GM19351 (cell line): Measurements from ENCODE around the gene CPLX4.

Experiments used
- ATAC-seq: cut with Tn5 transposase; IDR thresholded peaks from one replicate; pipeline ENCODE4 v1.9.1; 2021; ENCODE audit warnings: mild to moderate bottlenecking, moderate library complexity; ENCODE audit not compliant: unreplicated experiment

The CPLX4 gene, protein sequence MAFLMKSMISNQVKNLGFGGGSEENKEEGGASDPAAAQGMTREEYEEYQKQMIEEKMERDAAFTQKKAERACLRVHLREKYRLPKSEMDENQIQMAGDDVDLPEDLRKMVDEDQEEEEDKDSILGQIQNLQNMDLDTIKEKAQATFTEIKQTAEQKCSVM

DNA sequence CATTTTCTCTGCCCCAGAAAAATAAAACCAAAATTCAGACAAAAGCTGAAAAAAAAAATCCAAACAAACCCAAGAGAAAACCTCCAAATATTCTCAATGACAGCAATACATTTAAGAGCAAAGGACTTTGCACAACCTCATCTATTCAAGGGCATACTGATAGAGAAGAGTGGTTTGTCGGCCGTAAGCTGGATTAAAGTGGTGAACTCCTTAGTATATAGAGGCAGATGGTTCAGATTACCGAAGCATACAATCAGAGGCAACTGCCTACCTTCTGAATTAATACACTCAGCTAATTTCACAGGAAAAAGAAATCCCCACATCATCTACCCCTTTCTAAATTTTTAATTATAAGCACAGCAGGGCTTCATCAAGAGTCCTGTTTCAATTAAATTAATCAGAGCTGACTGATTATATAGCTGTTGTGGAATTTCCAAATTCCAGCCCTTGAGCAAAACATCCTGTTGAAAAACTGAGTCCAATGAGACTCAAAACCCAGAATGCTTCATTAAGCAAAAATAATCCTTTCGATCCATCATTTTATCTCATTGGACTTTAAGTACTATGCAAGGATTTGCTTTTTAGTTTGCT lies at the start of gene CPLX4:
TSS of gene CPLX4 (minus strand) at position 190 of the 591 bp plus-strand sequence. CDS start at position 3, 187 bp downstream.
- ATAC-seq: no peak

GRCh38 chr18:59360381-59360780 lies 41.9 kb upstream of the CPLX4 start:
- ATAC-seq: no peak

DNA sequence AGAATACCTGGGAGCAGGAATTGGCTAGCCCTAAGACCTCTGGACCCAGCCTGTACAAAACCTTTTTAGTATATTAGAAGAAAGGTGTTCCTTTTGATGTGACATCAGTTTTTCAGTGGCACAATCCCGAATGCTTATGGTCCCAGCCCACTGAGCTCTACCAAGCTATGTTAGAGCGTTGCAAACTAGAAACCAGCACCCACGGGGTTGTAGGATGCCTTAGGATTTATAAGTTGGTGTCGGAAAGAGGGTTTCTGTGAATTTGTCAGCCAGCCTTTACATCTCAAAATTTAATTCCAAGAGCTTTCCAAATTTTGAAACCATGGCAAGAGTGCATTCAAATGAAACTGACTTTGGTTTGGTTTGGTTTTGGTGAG lies 41.1 kb upstream of the CPLX4 start:
- peak; percentile 11 for ATAC-seq

DNA sequence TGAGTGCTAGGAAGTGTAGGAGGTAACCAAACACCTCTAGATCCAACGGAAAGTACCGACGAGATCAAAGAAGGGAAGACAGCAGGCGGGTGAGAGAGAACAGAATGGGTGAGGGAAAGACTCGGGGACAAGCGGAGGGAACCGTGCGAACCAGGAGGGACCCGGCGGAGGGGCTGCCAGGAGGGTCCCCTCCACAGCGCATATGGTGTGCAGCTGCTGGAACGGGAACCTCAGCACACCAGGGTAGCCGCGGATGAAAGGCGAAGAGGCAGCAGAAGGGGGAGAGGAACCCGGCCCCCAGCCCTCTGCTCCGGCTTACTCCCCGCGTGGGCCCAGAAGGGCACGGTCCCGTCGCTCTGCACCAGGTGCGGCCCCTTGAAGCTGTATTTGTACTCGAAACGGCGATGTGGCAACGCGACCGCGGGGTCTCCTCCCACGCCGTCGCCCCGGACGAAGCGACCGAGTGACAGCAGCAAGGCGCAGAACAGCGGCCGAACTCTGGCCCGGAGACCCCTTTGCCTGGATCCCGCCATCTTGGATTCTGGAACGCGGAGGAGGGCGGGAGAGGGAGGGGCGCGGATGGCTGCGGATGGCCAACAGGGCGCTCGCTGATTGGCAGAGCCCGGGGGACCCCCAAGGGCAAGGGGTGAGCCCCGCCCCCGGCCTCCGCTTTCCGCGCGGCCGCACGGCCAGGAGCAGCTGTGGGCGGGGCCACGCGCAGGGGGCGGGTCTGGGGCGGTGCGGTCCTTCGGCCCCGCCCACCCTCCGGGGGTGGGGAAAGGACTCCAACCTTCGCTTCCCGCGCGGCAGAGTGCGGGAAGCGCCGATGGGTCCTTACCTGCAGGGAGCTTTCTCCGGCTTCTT lies 40.5 kb upstream of the CPLX4 start, which contains the start of gene LMAN1:
TSS of gene LMAN1 (minus strand) at position 554 of the 864 bp plus-strand sequence. CDS start at position 533, 21 bp downstream.
- peak; percentile 92 for ATAC-seq

GRCh38 chr18:59358414-59358711 lies 39.9 kb upstream of the CPLX4 start:
- no peak for ATAC-seq

DNA sequence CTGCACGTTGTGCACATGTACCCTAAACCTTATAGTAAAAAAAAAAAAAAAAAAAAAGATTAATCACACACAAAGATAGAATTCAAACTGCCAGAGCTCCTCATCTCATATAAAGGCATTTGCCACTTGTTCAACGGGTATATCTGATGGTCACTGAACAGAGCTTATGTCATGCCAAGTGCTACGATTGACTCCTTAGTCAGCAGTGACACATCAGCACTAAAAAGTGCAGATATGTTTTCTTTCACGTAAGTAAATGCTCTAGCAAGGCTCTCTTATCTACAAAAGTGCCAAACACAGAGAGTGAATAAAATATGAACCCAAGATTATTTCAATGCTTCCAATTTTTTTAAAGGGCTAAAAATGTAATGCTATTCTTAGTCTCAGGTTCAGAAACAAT lies 39.5 kb upstream of the CPLX4 start:
- no peak for ATAC-seq

DNA sequence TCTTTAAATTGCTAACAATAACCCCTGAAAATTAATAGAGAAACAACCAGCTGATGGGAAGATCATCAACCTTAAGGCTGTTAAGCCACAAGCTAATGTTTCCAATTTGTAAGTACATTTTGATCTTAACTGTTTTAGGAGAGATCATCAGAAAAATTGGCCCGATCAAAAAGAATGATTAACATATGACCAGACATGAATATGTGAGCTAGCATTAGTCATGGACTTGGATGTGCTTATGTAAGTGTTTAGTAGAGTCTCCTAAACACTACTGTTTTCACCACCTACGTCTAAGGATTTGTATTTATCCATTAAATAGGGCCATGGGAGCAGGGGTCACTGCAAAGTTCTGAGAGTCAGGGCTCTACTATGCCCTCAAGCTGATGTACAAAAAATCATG lies 36.3 kb upstream of the CPLX4 start:
- no peak for ATAC-seq

DNA sequence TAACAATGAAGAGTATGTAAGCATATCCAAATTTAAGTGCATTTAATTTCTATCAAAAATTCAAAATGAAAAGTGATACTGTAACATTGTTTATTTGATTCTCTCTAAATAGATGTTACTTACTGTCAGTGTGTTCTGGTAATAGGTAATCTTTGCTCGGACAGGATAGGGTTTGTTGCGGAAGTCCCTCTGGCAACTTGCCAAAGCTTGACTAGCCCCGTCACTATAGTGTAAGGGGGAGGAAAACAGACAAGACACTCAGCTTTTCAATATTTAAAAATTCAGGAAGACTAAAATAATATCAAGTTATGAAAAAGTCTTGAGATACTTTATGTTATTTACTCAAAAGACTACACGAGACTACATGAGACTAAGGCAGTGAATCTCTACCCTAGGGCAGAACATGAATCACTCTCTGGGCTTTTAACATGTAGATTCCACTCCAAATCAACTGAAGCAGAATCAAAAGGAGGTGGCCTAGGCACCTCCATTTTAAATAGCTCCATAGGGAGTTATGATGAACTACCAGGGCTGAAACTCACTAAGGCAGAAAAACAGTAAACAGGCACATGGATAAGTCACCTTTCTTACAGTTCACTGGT lies 34.7 kb upstream of the CPLX4 start:
- no peak for ATAC-seq

DNA sequence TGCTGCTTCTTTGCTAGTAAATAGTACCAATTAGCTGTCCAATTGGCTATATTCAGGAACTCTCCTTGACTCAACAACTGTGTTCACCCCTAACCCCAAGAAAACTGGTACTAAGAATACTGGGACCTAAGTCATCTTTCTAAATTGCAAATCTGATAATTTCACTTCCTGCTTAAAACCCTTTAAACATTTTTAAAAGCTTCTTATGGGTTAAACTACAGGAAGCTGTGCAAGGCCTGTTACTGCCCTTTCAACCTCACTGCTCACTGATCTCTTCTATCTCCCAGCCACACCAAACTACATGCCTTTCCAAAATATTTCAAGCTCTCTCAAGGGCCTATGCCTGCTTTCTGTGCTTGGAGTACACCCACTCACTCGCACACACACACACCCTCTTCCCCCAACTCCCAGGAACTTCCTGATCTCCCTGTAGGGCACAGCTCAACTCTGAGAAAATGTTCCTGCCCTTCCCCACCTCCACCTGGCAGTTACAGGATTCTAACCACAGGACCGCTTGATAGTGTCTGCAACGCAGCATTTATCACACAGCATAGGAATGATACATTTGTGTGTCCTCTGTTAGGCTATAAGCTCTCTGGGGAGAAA lies 33.9 kb upstream of the CPLX4 start:
- ATAC-seq: peak; percentile 67

- ATAC-seq: no peak
Measured at GRCh38 chr18:59345556-59345955, 27.1 kb upstream of the CPLX4 start.

- ATAC-seq: no peak
Measured at GRCh38 chr18:59344996-59345395, 26.5 kb upstream of the CPLX4 start.

GRCh38 chr18:59343926-59344325 lies 25.5 kb upstream of the CPLX4 start:
- ATAC-seq: no peak

DNA sequence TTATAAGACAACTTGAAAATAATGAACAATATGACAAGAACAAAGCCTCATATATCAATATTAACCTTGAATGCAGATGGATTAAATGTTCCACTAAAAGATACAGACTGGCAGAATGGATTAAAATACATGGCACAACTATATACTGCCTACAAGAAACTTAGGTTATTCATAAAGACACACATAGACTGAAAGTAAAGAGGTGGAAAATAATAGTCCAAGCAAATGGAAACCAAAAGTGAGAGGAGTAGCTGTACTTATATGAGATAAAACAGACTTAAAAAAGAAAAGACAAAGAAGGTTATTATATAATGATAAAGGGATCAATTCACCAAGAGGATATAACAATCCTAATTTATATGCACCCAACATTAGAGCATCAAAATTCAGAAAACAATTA lies 22.4 kb upstream of the CPLX4 start:
- ATAC-seq: no peak

DNA sequence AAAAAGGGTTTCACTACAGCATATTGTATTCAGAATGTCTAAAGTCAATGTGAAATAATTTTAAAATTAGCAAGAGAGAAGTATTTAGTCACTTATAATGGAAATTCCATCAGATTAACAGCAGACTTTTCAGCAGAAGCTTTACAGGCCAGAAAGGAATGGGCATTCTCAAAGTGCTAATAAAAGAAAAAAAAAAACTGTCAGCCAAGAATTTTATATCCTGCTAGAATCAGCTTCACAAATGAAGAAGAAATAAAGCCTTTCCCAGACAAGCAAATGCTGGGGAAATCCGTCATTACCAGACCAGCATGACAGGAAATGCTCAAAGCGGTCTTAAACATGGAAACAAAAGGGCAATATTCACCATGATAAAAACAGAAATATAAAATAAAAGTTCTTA lies 21.9 kb upstream of the CPLX4 start:
- no peak for ATAC-seq

DNA sequence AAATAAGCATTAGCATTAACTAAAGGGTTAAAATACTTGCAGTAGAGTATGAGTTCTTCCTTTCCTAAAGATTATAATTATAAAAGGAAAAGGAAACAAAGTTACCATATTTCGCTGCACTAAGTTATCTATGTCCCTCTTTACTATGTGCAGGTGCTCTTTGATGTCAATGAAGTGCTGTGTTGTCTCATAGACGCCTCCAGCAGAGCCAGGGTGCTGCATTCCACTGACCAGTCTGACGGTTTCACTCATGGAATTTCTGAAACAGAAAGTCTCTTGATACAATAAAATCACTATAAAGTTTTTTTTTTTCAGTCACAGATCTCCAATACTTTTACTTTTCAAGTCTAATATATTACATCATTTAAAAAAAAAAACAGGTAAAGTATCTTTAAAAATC lies 14.5 kb upstream of the CPLX4 start:
- ATAC-seq: no peak

DNA sequence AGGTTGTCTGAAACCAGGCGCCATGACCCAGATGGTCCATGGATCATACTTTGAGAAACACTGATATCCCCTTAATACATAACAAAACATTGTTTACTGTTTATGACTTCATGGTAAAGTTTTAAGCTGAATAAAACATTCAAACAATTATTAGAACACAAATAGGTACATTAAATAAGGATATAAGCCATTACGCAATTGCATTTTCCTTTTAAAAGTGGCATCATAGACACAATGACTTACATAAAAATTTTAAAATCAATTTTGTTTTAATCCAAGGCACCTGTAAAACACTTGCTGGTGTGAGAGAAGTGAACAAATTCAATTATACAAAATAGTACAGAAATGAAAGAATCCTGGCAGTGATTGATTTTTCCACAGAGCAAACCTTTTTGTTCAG lies 10.2 kb upstream of the CPLX4 start:
- ATAC-seq: no peak

- ATAC-seq: no peak
Measured at GRCh38 chr18:59325965-59326364, 7.5 kb upstream of the CPLX4 start.

DNA sequence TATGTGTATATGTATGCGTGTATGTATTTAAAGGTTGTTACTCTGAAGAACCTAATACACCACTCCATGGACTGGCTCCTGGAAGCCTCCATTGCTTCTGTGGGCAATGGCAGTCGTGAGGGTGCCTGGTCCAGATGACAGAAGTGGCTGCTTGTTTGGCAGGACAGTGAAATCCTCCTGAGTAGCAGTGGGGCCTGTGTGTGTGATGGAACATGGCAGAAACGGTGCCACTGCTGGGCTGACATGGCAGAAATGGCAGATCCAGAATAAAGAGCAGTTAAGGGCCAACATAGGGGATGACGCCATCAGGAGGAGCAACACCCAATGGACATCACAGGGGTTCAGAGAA lies 6.1 kb upstream of the CPLX4 start:
- no peak for ATAC-seq

GRCh38 chr18:59323931-59324622 lies 5.6 kb upstream of the CPLX4 start:
- no peak for ATAC-seq

DNA sequence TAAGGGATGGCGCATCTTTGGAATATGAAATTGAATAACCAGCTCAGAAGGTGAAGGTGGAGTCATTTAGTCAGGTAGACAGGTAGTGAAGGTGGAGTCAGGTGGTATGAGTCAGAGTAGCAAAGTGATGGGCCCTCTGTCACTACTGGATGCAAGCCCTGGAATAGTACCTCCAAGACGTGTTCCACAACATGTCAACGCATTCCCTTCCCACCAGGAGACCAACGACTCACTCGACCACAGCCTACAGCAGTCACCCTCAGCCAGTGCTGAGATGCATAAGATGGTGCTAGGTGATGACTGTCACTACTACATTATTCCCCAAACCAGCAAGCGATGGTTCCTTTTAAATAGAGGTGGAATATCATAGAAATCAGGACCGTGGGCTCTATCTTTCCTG lies 6.8 kb downstream of the CPLX4 start:
- no peak for ATAC-seq

DNA sequence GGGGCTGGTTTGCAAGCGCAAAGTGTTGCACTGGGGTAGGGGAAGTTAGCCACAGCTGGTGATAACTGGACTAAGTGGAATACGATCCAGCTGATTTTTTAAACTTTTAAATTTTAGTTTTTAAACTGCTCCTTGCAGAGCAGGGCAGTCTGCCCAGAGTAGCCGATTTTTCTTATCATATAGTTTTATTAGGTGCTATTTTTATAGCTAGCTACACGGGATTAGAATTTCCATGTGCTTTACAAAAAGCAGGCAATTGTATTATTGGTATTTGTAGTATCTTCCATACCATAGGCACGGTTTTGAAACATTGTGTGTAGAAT lies 9.6 kb downstream of the CPLX4 start:
- ATAC-seq: no peak
